Calu3 (cell line): ENCODE measurements around the gene RCL1. TPM values are rescaled to one million over a fixed set of nuclear protein-coding genes. Genes with fewer than 3 reads are reported as not detected.
"Not testable (repeated sequence)": the region's sequence is repeated elsewhere in the genome, so short reads cannot be mapped to it uniquely, and the experiment has no call there.

Experiments
- BruUV-seq: library from RNA; stranded (reverse); fragments of 400-500 nt; replicated peaks from 2 replicates; lab custom pipeline; 2021; lab: Mats Ljungman, UMichigan
- CTCF ChIA-PET: fragments of 300-600 bp; sonication (Branson Sonifier 250); formaldehyde crosslinking; loops from one replicate; lab custom pipeline; 2022; ENCODE audit warnings: antibody characterized with exemption; lab: Charles Lee
- DNase-seq: peaks from one replicate; pipeline ENCODE4 v3.0.0; 2022
- H3K27ac Mint-ChIP-seq: one replicate; pipeline ENCODE4 v1.8.0; 2022; ENCODE audit warnings: mixed read lengths; ENCODE audit not compliant: unreplicated experiment
- H3K27me3 Mint-ChIP-seq: one replicate; pipeline ENCODE4 v1.8.0; 2022; ENCODE audit warnings: mixed read lengths; ENCODE audit not compliant: unreplicated experiment
- H3K36me3 Mint-ChIP-seq: one replicate; pipeline ENCODE4 v1.8.0; 2022; ENCODE audit warnings: mild to moderate bottlenecking, moderate library complexity, mixed read lengths; ENCODE audit not compliant: insufficient read depth, unreplicated experiment
- H3K4me1 Mint-ChIP-seq: one replicate; pipeline ENCODE4 v1.8.0; 2022; ENCODE audit warnings: mild to moderate bottlenecking, low read depth, mixed read lengths; ENCODE audit not compliant: unreplicated experiment
- H3K4me3 Mint-ChIP-seq: one replicate; pipeline ENCODE4 v1.8.0; 2022; ENCODE audit warnings: mild to moderate bottlenecking, low read depth, moderate library complexity, mixed read lengths; ENCODE audit not compliant: unreplicated experiment
- H3K9me3 Mint-ChIP-seq: one replicate; pipeline ENCODE4 v1.8.0; 2022; ENCODE audit warnings: low read depth, mixed read lengths; ENCODE audit not compliant: unreplicated experiment
- intact Hi-C: fragments of 100-400 bp; cut with micrococcal nuclease; formaldehyde crosslinking; loops from one replicate; pipeline ENCODE4 v1.10.0; 2022; ENCODE audit not compliant: unreplicated experiment
- total RNA-seq: library from RNA; stranded (reverse); gene quantifications from 2 replicates; pipeline ENCODE4 v1.2.3, GENCODE V29; 2022
- TF ChIP-seq, protein P1 (sequence below): fragments of 200-600 bp; IDR thresholded peaks from one replicate; pipeline ENCODE4 v1.8.0; 2022; ENCODE audit warnings: antibody characterized with exemption; ENCODE audit not compliant: unreplicated experiment

RCL1 gene
- total RNA-seq, 1 experiment from 2014 or later = 21.3 TPM

DNA sequence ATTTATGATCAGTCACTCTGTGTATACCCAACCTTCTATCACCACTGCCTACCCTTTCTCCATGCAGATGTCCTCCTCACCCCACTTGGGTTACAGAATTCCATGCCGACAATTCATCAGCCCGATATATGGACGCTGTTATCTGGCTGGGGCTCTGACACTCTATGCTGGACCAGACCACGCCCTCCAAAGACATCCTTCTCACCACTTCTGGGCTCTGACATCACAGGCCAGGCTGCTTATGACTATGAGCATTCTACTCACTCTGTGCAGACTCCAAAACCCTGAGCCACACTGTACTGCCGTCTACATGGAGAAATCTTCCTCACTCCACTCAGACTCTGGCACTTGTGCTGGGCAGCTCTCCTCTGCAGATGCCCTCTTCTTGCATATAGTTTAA is 44.1 kb upstream of the RCL1 start:
- Mint-ChIP-seq H3K4me3 (no peak overlapping the region), H3K27ac (no peak overlapping the region), H3K27me3 (peaks cover 17% of the 10 kb centered on the region), H3K36me3 (no peaks in the 10 kb centered on the region), H3K9me3 (no peaks in the 10 kb centered on the region), H3K4me1 (no peaks in the 10 kb centered on the region)
- intact Hi-C loops = no loop called here
- CTCF ChIA-PET = interaction anchor here (0.5 to 1.6 kb wide), 2 partner anchors 239 to 861 kb away, joined by 3 to 6 read pairs; no protein-coding TSS in a partner anchor
- no TSS peak for BruUV-seq
- no peak for DNase-seq
- TF ChIP-seq, protein P1, sequence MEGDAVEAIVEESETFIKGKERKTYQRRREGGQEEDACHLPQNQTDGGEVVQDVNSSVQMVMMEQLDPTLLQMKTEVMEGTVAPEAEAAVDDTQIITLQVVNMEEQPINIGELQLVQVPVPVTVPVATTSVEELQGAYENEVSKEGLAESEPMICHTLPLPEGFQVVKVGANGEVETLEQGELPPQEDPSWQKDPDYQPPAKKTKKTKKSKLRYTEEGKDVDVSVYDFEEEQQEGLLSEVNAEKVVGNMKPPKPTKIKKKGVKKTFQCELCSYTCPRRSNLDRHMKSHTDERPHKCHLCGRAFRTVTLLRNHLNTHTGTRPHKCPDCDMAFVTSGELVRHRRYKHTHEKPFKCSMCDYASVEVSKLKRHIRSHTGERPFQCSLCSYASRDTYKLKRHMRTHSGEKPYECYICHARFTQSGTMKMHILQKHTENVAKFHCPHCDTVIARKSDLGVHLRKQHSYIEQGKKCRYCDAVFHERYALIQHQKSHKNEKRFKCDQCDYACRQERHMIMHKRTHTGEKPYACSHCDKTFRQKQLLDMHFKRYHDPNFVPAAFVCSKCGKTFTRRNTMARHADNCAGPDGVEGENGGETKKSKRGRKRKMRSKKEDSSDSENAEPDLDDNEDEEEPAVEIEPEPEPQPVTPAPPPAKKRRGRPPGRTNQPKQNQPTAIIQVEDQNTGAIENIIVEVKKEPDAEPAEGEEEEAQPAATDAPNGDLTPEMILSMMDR = no peak

DNA sequence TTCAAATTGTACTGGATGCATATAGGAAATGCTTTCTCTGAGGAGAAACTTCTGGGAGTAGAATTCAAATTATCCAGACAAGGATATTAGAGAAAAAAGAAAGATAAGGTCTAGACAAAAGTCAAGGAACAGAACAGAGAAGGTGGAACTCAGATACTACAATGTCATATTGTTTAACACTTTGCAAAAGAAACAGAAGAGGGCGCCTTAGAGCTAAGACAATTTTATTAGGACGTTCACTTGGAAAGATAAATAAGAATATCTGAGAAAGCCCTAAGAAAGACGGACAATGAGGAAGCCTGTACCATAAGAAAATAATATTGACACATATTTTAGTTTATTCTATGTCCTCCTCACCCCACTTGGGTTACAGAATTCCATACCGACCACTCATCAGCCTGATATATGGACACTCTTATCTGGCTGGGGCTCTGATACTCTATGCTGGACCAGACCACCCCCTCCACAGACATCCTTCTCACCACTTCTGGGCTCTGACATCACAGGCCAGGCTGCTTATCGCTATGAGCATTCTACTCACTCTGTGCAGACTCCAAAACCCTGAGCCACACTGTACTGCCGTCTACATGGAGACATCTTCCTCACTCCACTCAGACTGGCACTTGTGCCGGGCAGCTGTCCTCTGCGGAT is 42.6 kb upstream of the RCL1 start:
- TF ChIP-seq, protein P1 = no peak
- H3K4me1 Mint-ChIP-seq = no peaks in the 10 kb centered on the region
- no peak for DNase-seq
- no peaks in the 10 kb centered on the region for H3K36me3 Mint-ChIP-seq
- peaks cover 17% of the 10 kb centered on the region for H3K27me3 Mint-ChIP-seq
- CTCF ChIA-PET = interaction anchor here (0.7 to 1.6 kb wide), 6 partner anchors 9 to 850 kb away, joined by 3 to 6 read pairs (median 4); partner anchors contain the start of gene AK3
- H3K9me3 Mint-ChIP-seq = no peaks in the 10 kb centered on the region
- H3K27ac Mint-ChIP-seq = no peak overlapping the region
- no peak overlapping the region for H3K4me3 Mint-ChIP-seq
- BruUV-seq = no TSS peak
- intact Hi-C loops = loop anchor here (10.0 kb wide), 3 partner anchors 435 to 855 kb away; partner anchors contain the start of gene INSL6

DNA sequence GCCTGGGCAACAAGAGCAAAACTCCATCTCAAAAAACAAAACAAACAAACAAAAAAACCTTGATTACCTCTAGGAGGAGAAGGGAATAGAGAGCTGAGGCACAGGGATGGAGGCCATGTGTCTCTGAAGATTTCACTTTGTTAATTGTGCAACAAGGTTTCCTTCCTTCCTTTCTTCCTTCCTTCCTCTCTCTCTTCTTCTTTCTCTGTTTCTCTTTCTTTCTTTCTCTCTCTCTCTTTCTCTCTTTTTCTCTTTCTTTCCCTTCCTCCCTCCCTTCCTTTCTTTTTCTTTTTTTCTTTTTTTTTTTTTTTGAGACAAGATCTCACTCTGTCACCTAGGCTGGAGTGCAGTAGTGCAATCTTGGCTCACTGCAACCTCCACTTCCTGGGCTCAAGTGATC is 38.2 kb upstream of the RCL1 start:
- not testable (repeated sequence) for H3K9me3 Mint-ChIP-seq, H3K27ac Mint-ChIP-seq, H3K4me3 Mint-ChIP-seq, DNase-seq, H3K36me3 Mint-ChIP-seq, H3K27me3 Mint-ChIP-seq, H3K4me1 Mint-ChIP-seq, BruUV-seq
- intact Hi-C loops = loop anchor here (10.0 kb wide), 3 partner anchors 430 to 850 kb away; partner anchors contain the start of gene INSL6
- CTCF ChIA-PET = interaction anchor here (0.7 kb wide), 1 partner anchor 313 kb away, joined by 5 read pairs; no protein-coding TSS in a partner anchor

DNA sequence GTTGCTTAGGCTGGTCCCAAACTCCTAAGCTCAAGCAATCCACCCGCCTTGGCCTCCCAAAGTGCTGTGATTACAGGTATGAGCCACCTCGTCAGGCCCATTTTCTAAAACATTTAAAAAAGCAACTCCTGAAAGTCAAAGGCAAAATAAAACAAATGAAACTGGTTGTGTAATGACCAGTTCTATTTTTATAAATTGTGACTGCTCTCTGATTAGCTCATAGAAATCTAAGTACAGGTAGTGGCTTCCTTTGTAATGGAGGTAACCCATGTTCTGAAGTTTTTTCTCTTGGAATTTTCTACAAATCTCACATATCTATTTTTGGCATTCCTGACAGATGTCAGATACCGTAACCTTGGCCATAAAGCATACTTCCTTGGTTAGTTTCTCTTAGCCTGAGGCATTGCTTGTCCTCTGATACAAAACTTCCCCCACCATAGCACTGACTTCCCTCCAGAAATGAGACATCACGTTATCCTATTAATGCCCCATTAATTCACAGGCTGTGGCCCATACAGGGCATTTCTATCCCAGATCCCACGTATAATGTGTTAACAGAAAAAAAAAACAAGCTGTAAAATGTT is 37.6 kb upstream of the RCL1 start:
- no peak overlapping the region for H3K4me3 Mint-ChIP-seq
- no peak for DNase-seq

More for the DNA sequence above, 37.6 kb upstream of the RCL1 start:
- TF ChIP-seq, protein P1 = no peak
- H3K9me3 Mint-ChIP-seq = no peaks in the 10 kb centered on the region
- H3K27ac Mint-ChIP-seq = no peak overlapping the region
- BruUV-seq = no TSS peak
- no peaks in the 10 kb centered on the region for H3K36me3 Mint-ChIP-seq
- CTCF ChIA-PET = interaction anchor here (0.7 kb wide), 1 partner anchor 376 kb away, joined by 4 read pairs; no protein-coding TSS in a partner anchor
- intact Hi-C loops = loop anchor here (10.0 kb wide), 3 partner anchors 430 to 850 kb away; partner anchors contain the start of gene INSL6
- no peaks in the 10 kb centered on the region for H3K27me3 Mint-ChIP-seq
- H3K4me1 Mint-ChIP-seq = no peaks in the 10 kb centered on the region
